ENCODE measurements around the gene WDR18. TPM values are rescaled to one million over a fixed set of nuclear protein-coding genes. Genes with fewer than 3 reads are reported as not detected.

Gene WDR18
- total and polyA plus RNA-seq, 7 donors: 14.3 to 65.8 (median 30.7) TPM

- no peaks in the 10 kb centered on the region for H3K27me3 ChIP-seq
- H3K4me3 ChIP-seq: no peak overlapping the region
- 62 to 81% methylated on average over 31 of the region's 31 CpGs for WGBS, 2 donors
- TF ChIP-seq POLR2AphosphoS5 (IDR thresholded peaks at IDR 0.05): no peak
- TF ChIP-seq CTCF (IDR thresholded peaks at IDR 0.05): no peak
- no peak for TF ChIP-seq POLR2A (IDR thresholded peaks at IDR 0.05)
- TF ChIP-seq EP300 (IDR thresholded peaks at IDR 0.05): no peak
- DNase-seq: no peak
- no peak overlapping the region for H3K27ac ChIP-seq
- peaks cover 0 to 34% (median 19%) of the 10 kb centered on the region in 4 donors for H3K36me3 ChIP-seq
- no peaks in the 10 kb centered on the region for H3K9me3 ChIP-seq
- intact Hi-C loops (cut with DNase I): no loop called here
- no peaks in the 10 kb centered on the region for H3K4me1 ChIP-seq
Observed at GRCh38 chr19:962683-963400, 21.3 kb upstream of the WDR18 start.

- H3K4me3 ChIP-seq: no peak overlapping the region
- WGBS, 2 donors: 82 to 83% methylated on average over 11 of the region's 11 CpGs
- H3K9me3 ChIP-seq: no peaks in the 10 kb centered on the region
- H3K4me1 ChIP-seq: no peaks in the 10 kb centered on the region
- intact Hi-C loops (cut with DNase I): no loop called here
- no peak for DNase-seq
- no peak overlapping the region for H3K27ac ChIP-seq
- no peaks in the 10 kb centered on the region for H3K27me3 ChIP-seq
- TF ChIP-seq POLR2AphosphoS5 (IDR thresholded peaks at IDR 0.05) (no peak), POLR2A (IDR thresholded peaks at IDR 0.05) (no peak), CTCF (IDR thresholded peaks at IDR 0.05) (no peak), EP300 (IDR thresholded peaks at IDR 0.05) (no peak)
- H3K36me3 ChIP-seq: peaks cover 0 to 38% (median 21%) of the 10 kb centered on the region in 4 donors
Observed at GRCh38 chr19:963486-963951, 20.6 kb upstream of the WDR18 start.

GRCh38 chr19:964116-964520, 20.0 kb upstream of the WDR18 start:
- Histone ChIP-seq H3K27ac (no peak overlapping the region), H3K9me3 (no peaks in the 10 kb centered on the region), H3K4me1 (no peaks in the 10 kb centered on the region), H3K36me3 (peaks cover 0 to 44% (median 25%) of the 10 kb centered on the region in 4 donors), H3K27me3 (no peaks in the 10 kb centered on the region), H3K4me3 (no peak overlapping the region)
- WGBS, 2 donors: 95 to 97% methylated on average over 16 of the region's 16 CpGs
- intact Hi-C loops (cut with DNase I): no loop called here
- DNase-seq: no peak
- TF ChIP-seq CTCF (IDR thresholded peaks at IDR 0.05) (no peak), EP300 (IDR thresholded peaks at IDR 0.05) (no peak), POLR2AphosphoS5 (IDR thresholded peaks at IDR 0.05) (no peak), POLR2A (IDR thresholded peaks at IDR 0.05) (no peak)

- 96 to 97% methylated on average over 19 of the region's 19 CpGs for WGBS, 2 donors
Observed at GRCh38 chr19:964761-965694, 19.1 kb upstream of the WDR18 start.

More at GRCh38 chr19:964761-965694, 19.1 kb upstream of the WDR18 start:
- TF ChIP-seq EP300 (IDR thresholded peaks at IDR 0.05) (no peak), CTCF (IDR thresholded peaks at IDR 0.05) (no peak), POLR2AphosphoS5 (IDR thresholded peaks at IDR 0.05) (no peak), POLR2A (IDR thresholded peaks at IDR 0.05) (no peak)
- intact Hi-C loops (cut with DNase I): no loop called here
- H3K27ac ChIP-seq: no peak overlapping the region
- H3K4me1 ChIP-seq: no peaks in the 10 kb centered on the region
- no peak overlapping the region for H3K4me3 ChIP-seq
- no peaks in the 10 kb centered on the region for H3K9me3 ChIP-seq
- no peak for DNase-seq
- no peaks in the 10 kb centered on the region for H3K27me3 ChIP-seq
- H3K36me3 ChIP-seq: peaks cover 0 to 53% (median 26%) of the 10 kb centered on the region in 4 donors
